Measurements from ENCODE around the gene ARHGAP42. TPM values are rescaled to one million over a fixed set of nuclear protein-coding genes. Genes with fewer than 3 reads are reported as not detected.

The ARHGAP42 gene
- total RNA-seq, 4 donors from 2014 or later = 7.6 to 22.2 (median 14.6) TPM

GRCh38 chr11:100705447-100705846 is 18.4 kb downstream of the ARHGAP42 start:
- intact Hi-C loops (cut with DNase I; ENCODE audit: low total_unique reads) = no loop called here
- 96 to 98% methylated on average over 2 of the region's 2 CpGs for WGBS, 2 donors
- H3K4me3 ChIP-seq (ENCODE audit: low read depth, poor library complexity, severe bottlenecking) = no peak overlapping the region
- no peak for DNase-seq (ENCODE audit: low spot score in 2 of 2)
- TF ChIP-seq POLR2A (IDR thresholded peaks at IDR 0.05) (no peak), CTCF (IDR thresholded peaks at IDR 0.05) (no peak)

- DNase-seq (ENCODE audit: low spot score in 2 of 2) = no peak
- no peak overlapping the region for H3K4me3 ChIP-seq (ENCODE audit: low read depth, poor library complexity, severe bottlenecking)
- TF ChIP-seq CTCF (IDR thresholded peaks at IDR 0.05) = no peak
- TF ChIP-seq POLR2A (IDR thresholded peaks at IDR 0.05) = no peak
- intact Hi-C loops (cut with DNase I; ENCODE audit: low total_unique reads) = no loop called here
These were observed 19.1 kb downstream of the ARHGAP42 start for GRCh38 chr11:100706179-100706578.

DNA sequence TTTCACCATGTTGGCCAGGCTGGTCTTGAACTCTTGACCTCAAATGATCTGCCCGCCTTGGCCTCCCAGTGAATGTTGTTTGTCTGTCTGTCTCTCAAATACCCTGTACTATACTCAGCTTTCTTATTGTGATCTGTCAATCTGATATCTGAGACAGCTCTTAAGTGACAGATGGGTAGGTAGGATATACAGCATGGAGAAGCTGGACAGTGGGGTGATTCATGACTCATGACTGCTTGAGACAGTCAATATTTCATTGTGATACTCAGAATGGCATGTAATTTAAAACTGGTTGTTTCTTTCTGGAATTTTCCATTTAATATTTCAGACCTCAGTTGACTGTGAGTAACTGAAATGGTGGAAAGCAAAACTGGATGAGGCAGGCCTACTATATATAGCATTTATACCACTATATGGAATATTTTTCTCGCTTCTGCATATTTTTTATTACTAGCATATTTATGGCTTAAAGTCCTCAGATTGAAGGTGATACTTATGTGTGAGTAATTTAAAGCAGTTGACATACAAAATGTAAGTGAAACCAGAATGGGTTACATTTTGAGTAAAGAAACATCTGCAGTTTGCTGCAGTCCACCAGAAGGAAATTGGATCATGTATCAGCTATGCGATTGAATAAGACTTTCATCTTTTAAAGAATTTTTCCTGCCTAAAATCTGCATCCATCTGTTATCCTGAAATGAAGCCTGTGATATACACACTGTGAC is 22.3 kb downstream of the ARHGAP42 start:
- no peak for DNase-seq (ENCODE audit: low spot score in 2 of 2)
- H3K4me3 ChIP-seq (ENCODE audit: low read depth, poor library complexity, severe bottlenecking) = no peak overlapping the region
- intact Hi-C loops (cut with DNase I; ENCODE audit: low total_unique reads) = no loop called here
- TF ChIP-seq CTCF (IDR thresholded peaks at IDR 0.05) = no peak
- 77 to 78% methylated on average over 3 of the region's 3 CpGs for WGBS, 2 donors

- TF ChIP-seq POLR2A (IDR thresholded peaks at IDR 0.05) (no peak), CTCF (IDR thresholded peaks at IDR 0.05) (no peak)
- no peak overlapping the region for H3K4me3 ChIP-seq (ENCODE audit: low read depth, poor library complexity, severe bottlenecking)
- 78 to 94% methylated on average over 3 of the region's 3 CpGs for WGBS, 2 donors
- intact Hi-C loops (cut with DNase I; ENCODE audit: low total_unique reads) = no loop called here
- DNase-seq (ENCODE audit: low spot score in 2 of 2) = no peak
These were observed 24.9 kb downstream of the ARHGAP42 start for GRCh38 chr11:100711984-100712383.

DNA sequence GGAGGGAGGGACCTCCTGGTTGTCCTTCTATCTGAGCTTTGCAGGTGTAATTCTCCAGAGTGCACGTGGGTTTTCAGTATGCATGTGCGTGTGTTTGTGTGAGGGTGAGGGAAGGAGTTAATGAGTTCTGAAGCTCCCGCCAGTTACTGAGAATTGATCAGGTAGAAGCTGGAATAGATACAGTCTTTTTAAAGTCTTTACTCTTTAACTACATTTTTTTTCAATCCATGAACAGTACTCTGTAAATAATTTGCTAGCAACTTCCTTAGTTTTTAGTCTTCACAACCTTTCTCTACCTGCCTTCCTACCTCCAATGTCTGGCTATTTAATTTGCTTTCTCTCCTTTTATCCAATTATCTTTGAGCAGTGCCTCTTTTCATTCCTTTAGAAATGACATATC is 25.5 kb downstream of the ARHGAP42 start:
- TF ChIP-seq CTCF (IDR thresholded peaks at IDR 0.05) (no peak), POLR2A (IDR thresholded peaks at IDR 0.05) (no peak)
- DNase-seq (ENCODE audit: low spot score in 2 of 2) = no peak
- WGBS, 2 donors = 85 to 86% methylated on average over 3 of the region's 3 CpGs
- H3K4me3 ChIP-seq (ENCODE audit: low read depth, poor library complexity, severe bottlenecking) = no peak overlapping the region
- intact Hi-C loops (cut with DNase I; ENCODE audit: low total_unique reads) = no loop called here
